HCT116 (cell line): ENCODE measurements around the gene ATP1B4. TPM values are rescaled to one million over a fixed set of nuclear protein-coding genes. Genes with fewer than 3 reads are reported as not detected.

Experiments used
- ATAC-seq: fragments of 200-7000 bp; cut with Tn5 transposase; 2 replicates; pipeline ENCODE4 v1.9.1; 2020; ENCODE audit warnings: mild to moderate bottlenecking, moderate library complexity
- BruUV-seq: library from RNA; stranded (reverse); fragments of 400-500 nt; replicated peaks from 2 replicates; lab custom pipeline; 2021; lab: Mats Ljungman, UMichigan
- CTCF ChIA-PET: fragments of 300-600 bp; sonication (Branson Sonifier 250); formaldehyde crosslinking; loops from one replicate; lab custom pipeline; 2021; ENCODE audit warnings: antibody characterized with exemption; lab: Charles Lee
- POLR2A ChIA-PET: fragments of 300-600, 350-600 bp; sonication (Branson Sonifier 250); formaldehyde crosslinking; loops from one replicate; lab custom pipeline; 2021; ENCODE audit warnings: antibody characterized with exemption; lab: Charles Lee
- RAD21 ChIA-PET, 2 experiments: fragments of 300-600 bp; sonication (Branson Sonifier 250); formaldehyde crosslinking; loops; one replicate each; lab custom pipeline; 2023; ENCODE audit warnings: low total read pairs in 2 of 2; ENCODE audit not compliant: uncharacterized antibody in 2 of 2, unreplicated experiment in 2 of 2, low non-redundant PET in 1 of 2; lab: Charles Lee
- DNase-seq: peaks from one replicate; pipeline ENCODE4 v3.0.0-alpha.2; 2010; ENCODE audit warnings: low read depth, low spot score
- H2AFZ ChIP-seq: fragments of 200-600 bp; shearing (Covaris generic), sonication (generic); 2 replicates; pipeline ENCODE4 v1.6.1; 2017; ENCODE audit warnings: low read depth, mixed run types, mixed read lengths, antibody characterized with exemption, low read length; ENCODE audit not compliant: poor library complexity, severe bottlenecking
- H3K27ac ChIP-seq: 2 replicates; pipeline ENCODE4 v1.5.1; 2012; ENCODE audit warnings: low read depth, low read length
- H3K27me3 ChIP-seq: fragments of 200-600 bp; sonication (generic); 2 replicates; pipeline ENCODE4 v1.6.1; 2016; ENCODE audit warnings: mixed run types, low read length, mixed read lengths; ENCODE audit not compliant: insufficient read depth
- H3K36me3 ChIP-seq, 2 experiments: fragments of 200-500 bp in 1 of 2; fragments of 200-600 bp in 1 of 2; sonication (Bioruptor generic) in 1 of 2; sonication (generic) in 1 of 2; 2 replicates each; pipeline versions ENCODE4 v1.5.1 to v1.6.1; 2014 to 2016; ENCODE audit warnings: low read length in 2 of 2, inconsistent platforms in 1 of 2, mixed read lengths in 1 of 2, mixed run types in 1 of 2; ENCODE audit not compliant: insufficient read depth in 2 of 2, control insufficient read depth in 1 of 2
- H3K4me1 ChIP-seq, 2 experiments: fragments of 200-600 bp in 1 of 2; sonication (generic) in 1 of 2; 2 replicates each; pipeline versions ENCODE4 v1.5.1 to v1.6.1; 2012 to 2017; ENCODE audit warnings: low read length in 2 of 2, inconsistent platforms in 1 of 2, mild to moderate bottlenecking in 1 of 2, mixed read lengths in 1 of 2, mixed run types in 1 of 2, moderate library complexity in 1 of 2; ENCODE audit not compliant: insufficient read depth in 2 of 2, control insufficient read depth in 1 of 2
- H3K4me2 ChIP-seq: fragments of 200-600 bp; sonication (generic); 2 replicates; pipeline ENCODE4 v1.6.1; 2017; ENCODE audit warnings: mixed run types, low read length, mixed read lengths
- H3K4me3 ChIP-seq, 2 experiments: fragments of 200-600 bp in 1 of 2; sonication (generic) in 1 of 2; replicated peaks in 1 of 2; 2 replicates each; pipeline ENCODE4 v1.5.1; 2011 to 2016; ENCODE audit warnings: low read length in 2 of 2, control low read depth in 1 of 2, low read depth in 1 of 2, mild to moderate bottlenecking in 1 of 2, mixed read lengths in 1 of 2, mixed run types in 1 of 2
- H3K79me2 ChIP-seq: fragments of 200-600 bp; sonication (generic); 2 replicates; pipeline ENCODE4 v1.6.1; 2017; ENCODE audit warnings: mild to moderate bottlenecking, mixed run types, low read length, moderate library complexity, mixed read lengths; ENCODE audit not compliant: insufficient read depth
- H3K9ac ChIP-seq: fragments of 200-600 bp; sonication (generic); 2 replicates; pipeline ENCODE4 v1.6.1; 2016; ENCODE audit warnings: low read length, mixed read lengths
- H3K9me2 ChIP-seq: fragments of 200-600 bp; sonication (generic), shearing (Covaris generic); 2 replicates; pipeline ENCODE4 v1.6.1; 2017; ENCODE audit warnings: mixed run types, mild to moderate bottlenecking, moderate library complexity; ENCODE audit not compliant: insufficient read depth
- H3K9me3 ChIP-seq, 2 experiments: fragments of 200-500 bp in 1 of 2; fragments of 200-600 bp in 1 of 2; sonication (Bioruptor generic) in 1 of 2; sonication (generic) in 1 of 2; 2 replicates each; pipeline ENCODE4 v1.6.1; 2014 to 2017; ENCODE audit warnings: low read length in 2 of 2, mixed read lengths in 2 of 2, inconsistent platforms in 1 of 2, low read depth in 1 of 2, mild to moderate bottlenecking in 1 of 2, mixed run types in 1 of 2, moderate library complexity in 1 of 2; ENCODE audit not compliant: control insufficient read depth in 1 of 2, insufficient read depth in 1 of 2
- H4K20me1 ChIP-seq: fragments of 200-600 bp; sonication (generic), shearing (Covaris generic); 2 replicates; pipeline ENCODE4 v1.6.1; 2017; ENCODE audit warnings: mixed run types, mild to moderate bottlenecking, moderate library complexity; ENCODE audit not compliant: insufficient read depth
- CEBPB ChIP-seq: IDR thresholded peaks from 2 replicates; pipeline ENCODE4 v1.6.1; 2012; ENCODE audit warnings: low read depth
- EGR1 ChIP-seq: IDR thresholded peaks from 2 replicates; pipeline ENCODE4 v1.6.1; 2012; ENCODE audit warnings: low read depth
- ELF1 ChIP-seq: IDR thresholded peaks from 2 replicates; pipeline ENCODE4 v1.6.1; 2012; ENCODE audit warnings: low read depth, borderline replicate concordance
- EZH2phosphoT487 ChIP-seq: fragments of 200-600 bp; IDR thresholded peaks from 2 replicates; pipeline ENCODE4 v1.6.1; 2018; ENCODE audit warnings: antibody characterized with exemption, borderline replicate concordance
- FOSL1 ChIP-seq: IDR thresholded peaks from 2 replicates; pipeline ENCODE4 v1.6.1; 2012; ENCODE audit warnings: low read depth
- JUND ChIP-seq: IDR thresholded peaks from 2 replicates; pipeline ENCODE4 v1.6.1; 2012
- RAD21 ChIP-seq: IDR thresholded peaks from 2 replicates; pipeline ENCODE4 v1.6.1; 2012; ENCODE audit warnings: low read depth, mild to moderate bottlenecking
- SRF ChIP-seq: IDR thresholded peaks from 2 replicates; pipeline ENCODE4 v1.6.1; 2012; ENCODE audit warnings: low read depth
- ZFX ChIP-seq: fragments of 450-650 bp; IDR thresholded peaks from 2 replicates; pipeline ENCODE4 v1.6.1; 2017
- ZNF274 ChIP-seq: fragments of 200-500 bp; sonication (Bioruptor generic); IDR thresholded peaks from 2 replicates; pipeline ENCODE4 v1.6.1; 2014; ENCODE audit warnings: mild to moderate bottlenecking, low read depth, low read length, inconsistent platforms
- intact Hi-C: fragments of 100-400 bp; cut with micrococcal nuclease; formaldehyde crosslinking; loops from 2 replicates; pipeline ENCODE4 v1.10.0; 2022
- total RNA-seq: library from RNA; stranded (reverse); gene quantifications from one replicate; pipeline ENCODE4 v1.2.1, GENCODE V29; 2021; ENCODE audit not compliant: unreplicated experiment
- TF ChIP-seq, protein P1 (sequence below), 3 experiments: fragments of 200-600 bp in 1 of 3; sonication (generic) in 1 of 3; IDR thresholded peaks in 2 of 3; conservative IDR thresholded peaks in 1 of 3; 2 replicates each; pipeline ENCODE4 v1.5.1; 2012 to 2017; ENCODE audit warnings: low read depth in 2 of 3, low read length in 2 of 3, antibody characterized with exemption in 1 of 3, borderline replicate concordance in 1 of 3, control low read depth in 1 of 3, mild to moderate bottlenecking in 1 of 3, mixed read lengths in 1 of 3, mixed run types in 1 of 3, moderate library complexity in 1 of 3; ENCODE audit not compliant: insufficient read depth in 1 of 3
- TF ChIP-seq, protein P2 (sequence below): IDR thresholded peaks from 2 replicates; pipeline ENCODE4 v1.6.1; 2011; ENCODE audit warnings: mild to moderate bottlenecking, low read length, moderate library complexity; ENCODE audit not compliant: insufficient replicate concordance; ENCODE audit errors: extremely low read depth
- TF ChIP-seq, protein P3 (sequence below): IDR thresholded peaks from 2 replicates; pipeline ENCODE4 v1.6.1; 2012; ENCODE audit warnings: low read depth
- TF ChIP-seq, protein P4 (sequence below): IDR thresholded peaks from 2 replicates; pipeline ENCODE4 v1.6.1; 2012

ATP1B4 gene
- total RNA-seq, 1 experiment from 2014 or later, result not detected

DNA sequence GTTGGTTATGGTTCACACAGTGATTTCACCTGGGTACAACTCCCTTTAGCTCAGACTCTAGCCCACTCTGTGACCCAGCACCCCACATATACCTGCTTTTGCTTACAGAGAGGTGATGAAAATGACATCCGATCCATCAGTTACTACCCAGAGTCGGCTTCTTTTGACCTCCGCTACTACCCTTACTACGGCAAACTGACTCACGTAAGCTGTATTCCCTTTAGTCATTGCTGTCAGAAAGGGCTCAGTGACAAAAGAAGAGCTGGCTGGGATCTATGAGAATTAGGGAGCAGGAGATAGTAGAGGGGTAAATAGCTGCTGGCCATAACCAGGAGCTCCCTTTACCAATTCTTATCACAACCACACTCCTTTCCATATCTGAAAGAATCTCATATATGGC, 16.7 kb downstream of the ATP1B4 start:
- Histone ChIP-seq H3K36me3 (no peaks in the 10 kb centered on the region), H4K20me1 (no peaks in the 10 kb centered on the region), H3K79me2 (no peaks in the 10 kb centered on the region), H3K4me3 (no peak overlapping the region), H3K9me3 (no peaks in the 10 kb centered on the region), H3K27ac (no peak overlapping the region), H3K9me2 (no peaks in the 10 kb centered on the region), H3K27me3 (no peaks in the 10 kb centered on the region), H3K9ac (no peak overlapping the region), H2AFZ (no peak overlapping the region), H3K4me1 (no peaks in the 10 kb centered on the region), H3K4me2 (no peak overlapping the region)
- RAD21 ChIA-PET, result no interaction called here
- CTCF ChIA-PET, result no interaction called here
- BruUV-seq, result no TSS peak
- ATAC-seq (no peak), DNase-seq (no peak)
- POLR2A ChIA-PET, result no interaction called here
- intact Hi-C loops, result no loop called here
- TF ChIP-seq, protein P1, sequence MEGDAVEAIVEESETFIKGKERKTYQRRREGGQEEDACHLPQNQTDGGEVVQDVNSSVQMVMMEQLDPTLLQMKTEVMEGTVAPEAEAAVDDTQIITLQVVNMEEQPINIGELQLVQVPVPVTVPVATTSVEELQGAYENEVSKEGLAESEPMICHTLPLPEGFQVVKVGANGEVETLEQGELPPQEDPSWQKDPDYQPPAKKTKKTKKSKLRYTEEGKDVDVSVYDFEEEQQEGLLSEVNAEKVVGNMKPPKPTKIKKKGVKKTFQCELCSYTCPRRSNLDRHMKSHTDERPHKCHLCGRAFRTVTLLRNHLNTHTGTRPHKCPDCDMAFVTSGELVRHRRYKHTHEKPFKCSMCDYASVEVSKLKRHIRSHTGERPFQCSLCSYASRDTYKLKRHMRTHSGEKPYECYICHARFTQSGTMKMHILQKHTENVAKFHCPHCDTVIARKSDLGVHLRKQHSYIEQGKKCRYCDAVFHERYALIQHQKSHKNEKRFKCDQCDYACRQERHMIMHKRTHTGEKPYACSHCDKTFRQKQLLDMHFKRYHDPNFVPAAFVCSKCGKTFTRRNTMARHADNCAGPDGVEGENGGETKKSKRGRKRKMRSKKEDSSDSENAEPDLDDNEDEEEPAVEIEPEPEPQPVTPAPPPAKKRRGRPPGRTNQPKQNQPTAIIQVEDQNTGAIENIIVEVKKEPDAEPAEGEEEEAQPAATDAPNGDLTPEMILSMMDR (IDR thresholded peaks at IDR 0.05 in 2 of 3, conservative IDR thresholded peaks at IDR 0.05 in 1 of 3; ENCODE audit: borderline replicate concordance in 1 of 3, insufficient read depth in 1 of 3, low read depth in 2 of 3, low read length in 2 of 3), result no peak
- TF ChIP-seq FOSL1, result no peak
- TF ChIP-seq ELF1, result no peak
- TF ChIP-seq, protein P2, sequence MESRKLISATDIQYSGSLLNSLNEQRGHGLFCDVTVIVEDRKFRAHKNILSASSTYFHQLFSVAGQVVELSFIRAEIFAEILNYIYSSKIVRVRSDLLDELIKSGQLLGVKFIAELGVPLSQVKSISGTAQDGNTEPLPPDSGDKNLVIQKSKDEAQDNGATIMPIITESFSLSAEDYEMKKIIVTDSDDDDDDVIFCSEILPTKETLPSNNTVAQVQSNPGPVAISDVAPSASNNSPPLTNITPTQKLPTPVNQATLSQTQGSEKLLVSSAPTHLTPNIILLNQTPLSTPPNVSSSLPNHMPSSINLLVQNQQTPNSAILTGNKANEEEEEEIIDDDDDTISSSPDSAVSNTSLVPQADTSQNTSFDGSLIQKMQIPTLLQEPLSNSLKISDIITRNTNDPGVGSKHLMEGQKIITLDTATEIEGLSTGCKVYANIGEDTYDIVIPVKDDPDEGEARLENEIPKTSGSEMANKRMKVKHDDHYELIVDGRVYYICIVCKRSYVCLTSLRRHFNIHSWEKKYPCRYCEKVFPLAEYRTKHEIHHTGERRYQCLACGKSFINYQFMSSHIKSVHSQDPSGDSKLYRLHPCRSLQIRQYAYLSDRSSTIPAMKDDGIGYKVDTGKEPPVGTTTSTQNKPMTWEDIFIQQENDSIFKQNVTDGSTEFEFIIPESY, result no peak
- no peak for TF ChIP-seq SRF
- no peak for TF ChIP-seq JUND
- TF ChIP-seq, protein P3, sequence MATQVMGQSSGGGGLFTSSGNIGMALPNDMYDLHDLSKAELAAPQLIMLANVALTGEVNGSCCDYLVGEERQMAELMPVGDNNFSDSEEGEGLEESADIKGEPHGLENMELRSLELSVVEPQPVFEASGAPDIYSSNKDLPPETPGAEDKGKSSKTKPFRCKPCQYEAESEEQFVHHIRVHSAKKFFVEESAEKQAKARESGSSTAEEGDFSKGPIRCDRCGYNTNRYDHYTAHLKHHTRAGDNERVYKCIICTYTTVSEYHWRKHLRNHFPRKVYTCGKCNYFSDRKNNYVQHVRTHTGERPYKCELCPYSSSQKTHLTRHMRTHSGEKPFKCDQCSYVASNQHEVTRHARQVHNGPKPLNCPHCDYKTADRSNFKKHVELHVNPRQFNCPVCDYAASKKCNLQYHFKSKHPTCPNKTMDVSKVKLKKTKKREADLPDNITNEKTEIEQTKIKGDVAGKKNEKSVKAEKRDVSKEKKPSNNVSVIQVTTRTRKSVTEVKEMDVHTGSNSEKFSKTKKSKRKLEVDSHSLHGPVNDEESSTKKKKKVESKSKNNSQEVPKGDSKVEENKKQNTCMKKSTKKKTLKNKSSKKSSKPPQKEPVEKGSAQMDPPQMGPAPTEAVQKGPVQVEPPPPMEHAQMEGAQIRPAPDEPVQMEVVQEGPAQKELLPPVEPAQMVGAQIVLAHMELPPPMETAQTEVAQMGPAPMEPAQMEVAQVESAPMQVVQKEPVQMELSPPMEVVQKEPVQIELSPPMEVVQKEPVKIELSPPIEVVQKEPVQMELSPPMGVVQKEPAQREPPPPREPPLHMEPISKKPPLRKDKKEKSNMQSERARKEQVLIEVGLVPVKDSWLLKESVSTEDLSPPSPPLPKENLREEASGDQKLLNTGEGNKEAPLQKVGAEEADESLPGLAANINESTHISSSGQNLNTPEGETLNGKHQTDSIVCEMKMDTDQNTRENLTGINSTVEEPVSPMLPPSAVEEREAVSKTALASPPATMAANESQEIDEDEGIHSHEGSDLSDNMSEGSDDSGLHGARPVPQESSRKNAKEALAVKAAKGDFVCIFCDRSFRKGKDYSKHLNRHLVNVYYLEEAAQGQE, result no peak
- no peak for TF ChIP-seq ZNF274
- TF ChIP-seq, protein P4, sequence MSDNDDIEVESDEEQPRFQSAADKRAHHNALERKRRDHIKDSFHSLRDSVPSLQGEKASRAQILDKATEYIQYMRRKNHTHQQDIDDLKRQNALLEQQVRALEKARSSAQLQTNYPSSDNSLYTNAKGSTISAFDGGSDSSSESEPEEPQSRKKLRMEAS, result no peak
- no peak for TF ChIP-seq EZH2phosphoT487
- no peak for TF ChIP-seq EGR1
- no peak for TF ChIP-seq RAD21
- no peak for TF ChIP-seq CEBPB
- TF ChIP-seq ZFX, result no peak
